Jurkat, Clone E6-1 (cell line): Measurements from ENCODE around the gene STK11.
A peak's percentile ranks its signal among the peaks of the same experiment; 100 is the strongest.
"Not testable (repeated sequence)": the region's sequence is repeated elsewhere in the genome, so short reads cannot be mapped to it uniquely, and the experiment has no call there.

Experiments
- DNase-seq: peaks from one replicate; pipeline ENCODE4 v3.0.0-alpha.2; 2011; ENCODE audit warnings: low read depth, low spot score
- H3K4me3 ChIP-seq: 2 replicates; pipeline ENCODE4 v1.5.1; 2011; ENCODE audit warnings: mild to moderate bottlenecking, low read length, control low read depth, moderate library complexity

STK11 gene

DNA sequence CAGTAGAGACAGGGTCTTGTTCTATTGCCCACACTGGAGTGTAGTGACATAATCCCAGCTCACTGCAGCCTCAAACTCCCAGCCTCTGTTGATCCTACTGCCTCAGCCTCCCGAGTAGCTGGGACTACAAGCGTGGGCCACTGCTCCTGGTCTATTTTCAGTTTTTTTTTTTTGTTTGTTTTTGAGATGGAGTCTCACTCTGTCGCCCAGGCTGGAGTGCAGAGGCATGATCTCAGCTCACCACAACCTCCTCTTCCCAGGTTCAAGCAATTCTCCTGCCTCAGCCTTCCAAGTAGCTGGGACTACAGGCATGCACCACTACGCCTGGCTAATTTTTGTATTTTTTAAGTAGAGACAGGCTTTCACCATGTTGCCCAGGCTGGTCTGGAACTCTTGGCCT, 5.0 kb upstream of the STK11 start:
- DNase-seq, H3K4me3 ChIP-seq: not testable (repeated sequence)

DNA sequence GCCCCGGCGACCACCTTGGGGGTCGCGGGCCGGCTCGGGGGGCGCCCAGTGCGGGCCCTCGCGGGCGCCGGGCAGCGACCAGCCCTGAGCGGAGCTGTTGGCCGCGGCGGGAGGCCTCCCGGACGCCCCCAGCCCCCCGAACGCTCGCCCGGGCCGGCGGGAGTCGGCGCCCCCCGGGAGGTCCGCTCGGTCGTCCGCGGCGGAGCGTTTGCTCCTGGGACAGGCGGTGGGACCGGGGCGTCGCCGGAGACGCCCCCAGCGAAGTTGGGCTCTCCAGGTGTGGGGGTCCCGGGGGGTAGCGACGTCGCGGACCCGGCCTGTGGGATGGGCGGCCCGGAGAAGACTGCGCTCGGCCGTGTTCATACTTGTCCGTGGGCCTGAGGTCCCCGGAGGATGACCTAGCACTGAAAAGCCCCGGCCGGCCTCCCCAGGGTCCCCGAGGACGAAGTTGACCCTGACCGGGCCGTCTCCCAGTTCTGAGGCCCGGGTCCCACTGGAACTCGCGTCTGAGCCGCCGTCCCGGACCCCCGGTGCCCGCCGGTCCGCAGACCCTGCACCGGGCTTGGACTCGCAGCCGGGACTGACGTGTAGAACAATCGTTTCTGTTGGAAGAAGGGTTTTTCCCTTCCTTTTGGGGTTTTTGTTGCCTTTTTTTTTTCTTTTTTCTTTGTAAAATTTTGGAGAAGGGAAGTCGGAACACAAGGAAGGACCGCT, 729 bp downstream of the STK11 start:
- DNase-seq = no peak

DNA sequence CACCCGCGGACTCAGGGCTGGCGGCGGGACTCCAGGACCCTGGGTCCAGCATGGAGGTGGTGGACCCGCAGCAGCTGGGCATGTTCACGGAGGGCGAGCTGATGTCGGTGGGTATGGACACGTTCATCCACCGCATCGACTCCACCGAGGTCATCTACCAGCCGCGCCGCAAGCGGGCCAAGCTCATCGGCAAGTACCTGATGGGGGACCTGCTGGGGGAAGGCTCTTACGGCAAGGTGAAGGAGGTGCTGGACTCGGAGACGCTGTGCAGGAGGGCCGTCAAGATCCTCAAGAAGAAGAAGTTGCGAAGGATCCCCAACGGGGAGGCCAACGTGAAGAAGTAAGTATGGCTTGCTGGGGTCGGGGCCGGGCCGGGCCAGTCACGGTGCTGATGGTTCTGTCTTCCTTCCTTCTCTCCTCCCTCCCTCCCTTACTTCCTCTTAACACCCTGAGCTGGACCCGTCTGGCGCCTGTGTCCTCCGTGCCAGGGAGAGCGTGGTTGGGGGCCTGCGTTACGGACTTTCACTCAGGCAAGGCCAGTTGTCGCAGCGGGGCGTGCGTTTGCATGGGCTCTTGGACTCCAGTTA, 1.4 kb downstream of the STK11 start:
- H3K4me3 ChIP-seq = peak overlapping the region; percentile 63

More for the DNA sequence above, 729 bp downstream of the STK11 start:
- peak overlapping the region; percentile 63 for H3K4me3 ChIP-seq

DNA sequence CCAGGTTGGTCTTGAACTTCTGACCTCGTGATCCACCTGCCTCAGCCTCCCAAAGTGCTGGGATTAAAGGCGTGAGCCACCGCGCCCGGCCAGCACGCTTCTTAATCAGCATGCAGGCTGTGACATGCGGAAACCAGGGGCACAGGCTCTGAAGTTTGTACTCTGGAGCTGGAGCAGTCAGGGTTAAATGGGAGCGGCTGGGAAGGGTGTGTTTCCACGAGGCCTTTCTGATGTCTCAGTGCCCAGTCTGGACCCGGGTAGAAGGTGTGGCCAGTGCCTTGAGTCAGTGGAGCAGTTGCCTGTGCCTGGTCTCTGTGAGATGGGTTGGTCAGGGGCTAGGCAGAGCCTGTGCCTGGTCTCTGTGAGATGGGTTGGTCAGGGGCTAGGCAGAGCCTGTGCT, 3.3 kb downstream of the STK11 start:
- not testable (repeated sequence) for H3K4me3 ChIP-seq, DNase-seq

More for the DNA sequence above, 1.4 kb downstream of the STK11 start:
- no peak for DNase-seq

DNA sequence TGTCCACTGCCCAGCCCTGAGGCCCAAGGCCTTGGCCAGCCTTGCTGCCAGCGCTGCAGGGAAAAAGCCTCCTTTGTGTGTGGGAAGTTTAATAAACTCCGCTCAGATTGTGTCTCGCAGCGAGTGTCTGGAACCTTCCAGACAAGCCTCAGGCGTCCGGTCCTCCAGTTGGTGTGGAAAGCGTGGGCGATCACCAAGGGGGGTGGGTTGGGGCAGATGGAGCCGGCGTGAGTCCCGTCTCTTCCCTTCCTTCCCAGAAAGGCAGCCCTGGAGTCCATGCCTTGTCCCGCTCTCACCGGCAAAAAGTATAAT, 4.6 kb downstream of the STK11 start:
- DNase-seq = no peak
- no peak overlapping the region for H3K4me3 ChIP-seq

DNA sequence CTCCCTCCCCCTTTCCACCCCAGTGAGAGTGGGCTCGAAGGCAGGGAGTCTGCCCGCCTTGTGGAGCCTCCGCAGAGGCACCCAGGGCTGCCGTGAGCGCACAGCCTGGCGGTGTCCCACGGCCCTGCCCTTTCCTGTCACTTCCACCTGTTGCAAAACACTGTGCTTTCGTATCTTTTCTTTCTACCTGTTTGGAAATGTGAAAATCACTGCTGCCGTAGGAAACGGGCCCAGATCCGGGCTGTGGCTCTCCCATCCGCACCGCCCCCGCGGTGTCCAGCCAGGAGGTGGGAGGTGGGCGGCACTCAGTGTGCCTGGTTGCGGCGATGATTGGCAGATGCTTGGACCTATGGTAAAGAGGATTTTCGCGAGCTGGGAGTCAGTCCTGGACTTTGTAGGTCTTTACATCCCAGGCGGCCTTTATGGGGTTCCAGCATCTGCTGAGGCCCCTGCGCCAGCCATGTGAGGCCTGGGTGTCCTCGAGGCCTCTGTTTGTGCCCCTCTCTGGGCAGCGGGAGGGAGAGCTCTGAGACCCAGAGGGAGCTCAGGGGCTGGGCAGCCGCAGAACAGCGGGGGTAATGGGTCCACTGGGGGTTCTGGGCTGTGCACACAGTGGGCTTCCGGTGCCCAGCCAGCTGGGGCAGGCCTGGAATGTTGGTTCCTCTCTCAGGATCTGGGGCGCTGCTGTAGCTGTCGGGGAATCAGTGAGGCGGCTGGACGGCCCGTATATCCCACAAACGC, 6.1 kb downstream of the STK11 start:
- H3K4me3 ChIP-seq = no peak overlapping the region
- no peak for DNase-seq

DNA sequence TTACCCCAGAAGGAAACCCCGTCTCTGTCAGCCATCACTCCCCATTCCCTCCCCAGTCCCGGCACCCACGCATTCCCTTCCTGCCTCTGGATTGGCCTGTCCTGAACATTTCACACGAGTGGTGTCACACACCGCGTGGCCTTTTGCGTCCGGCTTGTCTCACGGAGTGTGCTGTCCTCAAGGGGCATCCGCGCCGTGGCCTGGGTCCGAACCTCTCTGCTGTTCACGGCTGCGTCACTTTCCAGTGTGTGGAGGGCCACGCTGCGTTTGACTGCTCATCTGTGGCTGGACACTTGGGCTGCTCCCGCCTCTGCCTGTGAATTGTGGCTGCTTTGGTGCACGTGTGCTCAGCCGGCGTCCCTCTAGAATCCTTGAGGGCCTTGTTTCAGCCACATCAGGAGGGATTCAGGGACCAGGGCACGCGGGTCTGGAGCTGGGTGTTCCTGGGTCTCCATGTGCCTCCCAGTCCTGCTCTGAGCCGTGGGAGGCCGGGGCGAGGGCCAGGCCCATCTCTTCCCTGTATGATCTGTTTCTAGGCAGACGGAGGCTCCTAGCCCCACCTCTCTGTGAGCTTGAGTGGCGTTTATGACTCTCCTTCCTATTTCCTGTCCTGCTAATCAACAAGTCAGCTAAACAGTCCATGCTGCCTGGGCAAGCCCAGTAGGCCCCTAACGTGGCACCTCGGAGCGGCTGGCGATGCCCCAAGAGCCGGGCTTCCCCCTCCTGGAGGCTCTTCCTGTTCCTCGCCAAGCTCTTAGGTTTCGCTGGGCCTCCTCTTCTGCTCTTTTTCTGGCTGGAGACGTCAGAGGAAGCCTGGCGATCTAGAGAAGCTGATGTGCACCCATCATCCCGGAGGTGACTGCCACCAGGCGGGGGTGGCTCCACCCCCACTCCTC, 8.1 kb downstream of the STK11 start:
- DNase-seq = no peak
- no peak overlapping the region for H3K4me3 ChIP-seq

DNA sequence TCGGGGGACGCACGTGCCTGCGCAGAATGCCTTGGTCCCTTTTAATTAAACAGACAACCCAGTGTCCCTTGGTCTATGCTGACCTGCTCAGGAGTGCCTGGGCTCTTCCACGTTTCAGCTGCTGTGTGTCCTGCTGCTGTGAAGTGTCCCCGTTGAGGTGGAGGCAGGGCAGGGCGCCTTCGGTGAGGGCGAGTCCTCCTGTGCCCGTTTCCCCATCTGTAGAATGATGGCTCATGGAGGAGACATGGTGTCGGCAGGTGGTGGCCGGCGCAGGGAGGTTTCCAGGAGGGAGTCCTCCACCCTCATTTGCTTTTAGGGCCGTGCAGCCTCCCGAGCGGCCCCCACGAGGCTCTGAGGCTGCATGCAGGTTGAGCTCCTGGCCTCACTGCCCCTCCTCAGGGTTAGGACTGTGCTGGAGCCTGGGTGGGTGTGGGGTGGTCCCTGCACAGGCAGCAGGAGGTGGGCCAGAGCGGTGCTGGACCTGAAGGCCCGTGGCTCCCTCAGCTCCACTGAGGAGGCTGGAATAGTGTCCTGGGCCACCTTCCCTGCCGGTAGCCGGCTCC, 8.8 kb downstream of the STK11 start:
- no peak overlapping the region for H3K4me3 ChIP-seq
- DNase-seq = no peak

DNA sequence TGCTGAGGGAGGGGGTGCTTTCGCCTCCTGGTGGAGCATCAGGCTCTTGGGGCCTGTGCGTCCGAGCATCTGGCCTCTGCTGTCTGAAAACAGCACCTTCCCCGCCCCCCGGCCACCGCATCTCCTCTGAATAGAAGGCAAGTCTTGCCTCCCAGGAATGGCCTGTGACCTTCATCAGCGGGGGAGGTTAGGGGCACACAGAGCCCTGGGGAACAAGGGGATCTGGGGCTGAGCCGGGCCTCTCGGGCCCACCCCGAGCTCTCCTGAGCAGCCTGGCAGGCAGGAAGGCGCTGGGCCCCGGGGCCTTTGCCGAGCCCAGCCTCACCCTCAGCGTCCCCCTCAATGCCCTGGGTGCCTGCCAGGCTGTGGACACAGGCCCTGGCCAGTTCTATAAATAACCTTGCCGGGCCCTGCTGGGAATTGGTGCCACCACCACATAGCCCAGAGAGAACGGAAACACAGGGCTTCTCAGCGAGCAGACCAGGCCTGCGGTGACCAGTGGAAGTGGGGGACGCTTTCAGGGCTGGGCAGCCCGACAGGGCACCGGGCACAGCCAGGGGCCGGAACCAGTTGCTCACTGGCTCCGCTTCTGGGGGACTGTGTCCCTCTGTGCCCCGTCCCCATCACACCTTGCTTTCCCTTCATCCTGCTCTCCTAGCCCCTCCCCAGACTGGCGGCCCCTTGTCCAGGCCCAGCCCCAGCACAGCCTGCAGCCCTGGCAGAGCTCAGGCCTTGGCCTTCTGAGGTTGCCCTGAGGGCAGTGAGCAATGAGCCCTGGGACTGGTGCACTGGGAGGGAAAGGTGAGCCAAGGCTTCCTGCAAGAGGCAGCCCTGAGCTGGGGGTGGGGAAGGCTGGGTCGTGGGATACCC, 9.5 kb downstream of the STK11 start:
- DNase-seq = no peak
- H3K4me3 ChIP-seq = no peak overlapping the region

DNA sequence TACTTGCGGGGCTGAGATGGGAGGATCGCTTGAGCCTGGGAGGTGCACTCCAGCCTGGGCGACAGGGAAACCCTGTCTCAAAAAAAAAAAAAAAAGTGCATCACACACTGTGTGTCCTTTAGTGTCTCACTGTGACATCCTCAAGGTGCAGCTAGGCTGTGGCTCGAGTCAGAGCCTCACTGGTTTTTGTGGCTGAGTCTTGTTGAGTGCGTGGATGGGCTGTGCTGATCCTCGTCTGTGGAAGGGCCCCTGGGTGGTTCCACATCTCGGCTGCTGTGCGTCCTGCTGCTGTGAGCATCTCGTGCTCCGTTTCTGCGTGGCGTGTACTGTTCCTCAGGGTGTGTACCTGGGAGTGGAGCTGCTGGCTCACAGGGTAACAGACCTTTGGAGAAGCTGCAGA, 11.2 kb downstream of the STK11 start:
- H3K4me3 ChIP-seq = no peak overlapping the region
- no peak for DNase-seq

DNA sequence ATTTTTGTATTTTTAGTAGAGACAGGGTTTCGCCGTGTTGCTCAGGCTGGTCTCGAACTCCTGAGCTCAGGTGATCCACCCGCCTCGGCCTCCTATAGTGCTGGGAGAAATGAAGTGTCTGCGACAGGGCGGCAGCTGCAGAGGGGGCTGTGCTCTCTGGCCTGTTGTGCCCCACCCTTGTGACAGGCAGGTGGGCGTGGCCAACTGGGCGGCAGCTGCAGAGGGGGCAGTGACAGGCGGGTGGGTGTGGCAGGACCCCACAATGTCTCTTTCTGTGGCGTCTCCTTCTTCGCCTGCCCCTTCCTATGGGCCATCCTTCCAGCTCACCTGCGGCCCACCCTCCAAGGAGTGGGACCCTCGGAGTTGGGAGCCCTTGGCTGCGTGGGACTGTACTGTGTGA, 11.8 kb downstream of the STK11 start:
- DNase-seq = no peak
- H3K4me3 ChIP-seq = no peak overlapping the region

DNA sequence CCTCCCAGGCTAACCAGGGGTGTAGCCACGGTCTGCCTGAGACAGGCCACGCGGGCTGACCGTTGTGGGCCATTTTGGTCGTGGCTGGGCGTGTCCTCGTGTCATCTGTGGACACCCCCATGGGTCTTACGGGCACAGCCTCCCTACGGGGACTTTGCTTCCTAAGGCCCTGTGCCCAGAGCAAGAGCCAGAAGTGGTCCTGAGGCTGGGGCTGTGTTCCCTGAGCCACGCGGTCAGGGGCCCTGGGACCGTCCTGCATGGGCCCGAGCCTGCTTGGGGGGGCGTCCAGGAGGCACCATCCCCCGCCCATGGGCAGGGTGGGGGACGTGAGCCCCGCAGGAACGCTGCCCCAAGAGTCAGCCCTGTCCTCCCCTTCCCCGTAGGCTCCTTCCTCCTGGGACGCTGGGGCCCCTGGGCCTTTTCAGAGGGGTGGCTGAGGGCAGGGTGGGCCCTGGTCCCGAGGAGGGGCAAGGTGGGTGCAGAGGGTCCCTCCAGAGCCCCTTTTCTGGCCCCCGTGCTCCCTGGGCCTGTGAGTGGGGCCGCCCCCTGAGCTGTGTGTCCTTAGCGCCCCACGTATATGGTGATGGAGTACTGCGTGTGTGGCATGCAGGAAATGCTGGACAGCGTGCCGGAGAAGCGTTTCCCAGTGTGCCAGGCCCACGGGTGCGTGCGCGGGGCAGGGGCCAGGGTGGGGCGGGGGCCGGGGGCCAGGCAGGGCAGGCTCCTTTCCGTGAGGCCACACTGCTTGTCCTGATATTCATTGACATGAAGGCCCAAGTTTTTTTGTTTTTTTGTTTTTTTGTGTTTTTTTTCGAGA, 13.4 kb downstream of the STK11 start:
- DNase-seq = no peak
- H3K4me3 ChIP-seq = no peak overlapping the region

DNA sequence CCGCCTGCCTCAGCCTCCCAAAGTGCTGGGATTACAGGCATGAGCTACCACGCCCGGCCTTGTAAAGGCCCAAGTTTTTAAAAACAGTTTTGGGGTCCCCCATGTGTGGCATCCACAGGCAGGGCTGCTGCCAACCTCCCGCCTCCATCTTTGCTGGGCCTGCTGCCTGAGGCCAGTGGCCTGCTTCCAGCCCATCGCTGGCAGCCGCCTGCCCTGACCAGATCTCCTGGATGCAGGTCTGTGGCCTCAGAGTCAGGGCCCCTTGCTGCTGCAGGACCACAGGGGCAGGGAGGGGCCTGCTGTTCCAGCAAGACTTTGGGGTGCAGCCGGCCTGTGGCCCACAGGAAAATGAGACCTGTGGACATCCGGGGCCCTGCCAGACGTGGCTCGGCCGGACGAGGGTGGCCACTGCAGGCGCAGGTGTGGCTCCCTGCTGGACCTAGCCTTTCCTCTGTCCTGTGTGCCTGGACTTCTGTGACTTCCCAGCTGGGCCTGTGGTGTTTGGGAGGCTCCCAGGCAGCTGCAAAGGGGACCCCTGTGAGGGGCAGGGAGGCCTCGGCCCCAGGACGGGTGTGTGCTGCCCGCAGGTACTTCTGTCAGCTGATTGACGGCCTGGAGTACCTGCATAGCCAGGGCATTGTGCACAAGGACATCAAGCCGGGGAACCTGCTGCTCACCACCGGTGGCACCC, 14.4 kb downstream of the STK11 start:
- DNase-seq = no peak
- no peak overlapping the region for H3K4me3 ChIP-seq

DNA sequence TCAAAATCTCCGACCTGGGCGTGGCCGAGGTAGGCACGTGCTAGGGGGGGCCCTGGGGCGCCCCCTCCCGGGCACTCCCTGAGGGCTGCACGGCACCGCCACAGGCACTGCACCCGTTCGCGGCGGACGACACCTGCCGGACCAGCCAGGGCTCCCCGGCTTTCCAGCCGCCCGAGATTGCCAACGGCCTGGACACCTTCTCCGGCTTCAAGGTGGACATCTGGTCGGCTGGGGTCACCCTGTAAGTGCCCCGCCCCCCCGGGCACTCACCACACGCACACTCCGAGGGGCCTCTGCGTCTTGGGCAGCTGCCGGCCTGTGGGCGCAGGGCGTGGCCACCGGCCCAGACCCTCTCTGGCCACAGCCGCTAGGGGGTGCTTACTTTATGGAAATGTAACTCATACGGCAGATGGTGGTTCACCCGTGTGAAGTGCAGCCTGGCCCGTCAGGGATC, 14.9 kb downstream of the STK11 start:
- no peak for DNase-seq

DNA sequence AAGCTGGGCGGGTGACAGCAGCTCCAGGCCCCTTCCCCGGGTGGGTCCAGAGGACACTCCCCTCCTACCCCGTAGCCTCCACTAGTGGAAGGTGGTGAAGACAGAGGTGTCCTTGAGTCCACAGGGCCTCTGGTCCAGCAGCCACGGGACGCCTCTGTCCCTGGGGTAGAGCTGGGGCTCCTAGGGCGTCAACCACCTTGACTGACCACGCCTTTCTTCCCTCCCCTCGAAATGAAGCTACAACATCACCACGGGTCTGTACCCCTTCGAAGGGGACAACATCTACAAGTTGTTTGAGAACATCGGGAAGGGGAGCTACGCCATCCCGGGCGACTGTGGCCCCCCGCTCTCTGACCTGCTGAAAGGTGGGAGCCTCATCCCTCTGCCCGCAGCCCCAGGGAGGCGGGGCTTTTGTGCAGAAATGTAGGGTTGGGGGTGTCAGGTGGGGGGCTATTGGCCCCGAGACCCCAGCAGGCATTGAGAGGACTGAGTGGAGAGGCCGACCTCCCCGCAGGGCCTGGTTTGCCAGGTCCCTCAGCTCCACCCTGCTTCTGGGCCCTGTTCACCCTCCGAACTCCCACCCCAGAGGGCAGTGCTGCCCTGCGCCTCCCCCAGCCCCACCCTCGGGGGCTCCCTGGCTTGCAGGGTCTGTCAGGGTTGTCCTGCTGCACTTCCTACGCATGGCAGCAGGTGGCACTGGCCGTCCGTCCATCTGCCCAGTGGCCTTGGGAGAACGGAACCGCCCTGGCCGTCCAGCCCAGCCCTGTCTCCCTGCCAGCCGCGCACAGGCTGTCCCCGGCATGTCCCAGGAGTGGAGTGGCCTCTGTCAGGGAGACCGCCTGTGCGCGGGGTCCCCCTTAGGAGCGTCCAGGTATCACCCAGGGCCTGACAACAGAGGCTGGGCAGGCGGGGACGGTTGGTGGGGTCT, 15.7 kb downstream of the STK11 start:
- no peak overlapping the region for H3K4me3 ChIP-seq
- DNase-seq = no peak

More for the DNA sequence above, 14.9 kb downstream of the STK11 start:
- H3K4me3 ChIP-seq = no peak overlapping the region

DNA sequence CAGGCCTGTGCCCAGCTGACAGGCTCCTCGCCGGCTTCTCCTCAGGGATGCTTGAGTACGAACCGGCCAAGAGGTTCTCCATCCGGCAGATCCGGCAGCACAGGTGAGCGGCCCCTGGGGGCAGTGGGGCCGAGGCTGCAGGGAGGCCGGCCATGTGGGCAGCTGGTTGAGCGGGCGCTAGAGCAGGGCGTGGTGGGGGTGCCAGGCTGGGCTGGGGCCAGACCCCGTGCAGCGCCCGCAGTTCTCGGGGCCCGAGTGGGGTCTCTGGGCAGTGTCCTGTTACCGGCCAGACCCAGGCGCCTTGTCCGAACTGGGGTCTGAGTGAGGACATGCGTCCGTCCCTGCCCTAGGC, 16.3 kb downstream of the STK11 start:
- H3K4me3 ChIP-seq = no peak overlapping the region
- DNase-seq = no peak
